NCI-H524 (cell line): ENCODE results near the gene MBP.

ENCODE experiments used
- DNase-seq, 2 experiments: peaks; one replicate each; lab custom pipeline; 2025; lab: John Stamatoyannopoulos, UW

The MBP gene

GRCh38 chr18:77151033-77151771, 18.6 kb upstream of the MBP start:
- DNase-seq, result no peak

- DNase-seq, result no peak
Observed at GRCh38 chr18:77150588-77150987, 18.0 kb upstream of the MBP start.

GRCh38 chr18:77148289-77148688, 15.7 kb upstream of the MBP start:
- no peak for DNase-seq

- DNase-seq, result no peak
Observed at GRCh38 chr18:77147418-77147852, 14.9 kb upstream of the MBP start.

- DNase-seq, result no peak
Observed at GRCh38 chr18:77146249-77147080, 13.9 kb upstream of the MBP start.

- DNase-seq, result no peak
Observed at GRCh38 chr18:77145364-77145901, 12.8 kb upstream of the MBP start.

- DNase-seq, result no peak
Observed at GRCh38 chr18:77144451-77145118, 12.0 kb upstream of the MBP start.

- DNase-seq, result no peak
Observed at GRCh38 chr18:77144046-77144445, 11.5 kb upstream of the MBP start.

GRCh38 chr18:77143196-77143595, 10.6 kb upstream of the MBP start:
- no peak for DNase-seq

- no peak for DNase-seq
Observed at GRCh38 chr18:77141401-77142118, 9.0 kb upstream of the MBP start.

GRCh38 chr18:77140439-77141109, 8.0 kb upstream of the MBP start:
- DNase-seq, result no peak

- DNase-seq, result no peak
Observed at GRCh38 chr18:77140030-77140429, 7.4 kb upstream of the MBP start.

GRCh38 chr18:77139619-77140018, 7.0 kb upstream of the MBP start:
- no peak for DNase-seq

- DNase-seq, result no peak
Observed at GRCh38 chr18:77138270-77138669, 5.7 kb upstream of the MBP start.

- no peak for DNase-seq
Observed at GRCh38 chr18:77137851-77138250, 5.3 kb upstream of the MBP start.

GRCh38 chr18:77136871-77137665, 4.5 kb upstream of the MBP start:
- no peak for DNase-seq

- DNase-seq, result no peak
Observed at GRCh38 chr18:77136076-77136718, 3.6 kb upstream of the MBP start.

GRCh38 chr18:77135339-77136075, 2.9 kb upstream of the MBP start:
- DNase-seq, result no peak

GRCh38 chr18:77134611-77135010, 2.0 kb upstream of the MBP start:
- no peak for DNase-seq
